ENCODE data around the gene EMILIN2.

DNA sequence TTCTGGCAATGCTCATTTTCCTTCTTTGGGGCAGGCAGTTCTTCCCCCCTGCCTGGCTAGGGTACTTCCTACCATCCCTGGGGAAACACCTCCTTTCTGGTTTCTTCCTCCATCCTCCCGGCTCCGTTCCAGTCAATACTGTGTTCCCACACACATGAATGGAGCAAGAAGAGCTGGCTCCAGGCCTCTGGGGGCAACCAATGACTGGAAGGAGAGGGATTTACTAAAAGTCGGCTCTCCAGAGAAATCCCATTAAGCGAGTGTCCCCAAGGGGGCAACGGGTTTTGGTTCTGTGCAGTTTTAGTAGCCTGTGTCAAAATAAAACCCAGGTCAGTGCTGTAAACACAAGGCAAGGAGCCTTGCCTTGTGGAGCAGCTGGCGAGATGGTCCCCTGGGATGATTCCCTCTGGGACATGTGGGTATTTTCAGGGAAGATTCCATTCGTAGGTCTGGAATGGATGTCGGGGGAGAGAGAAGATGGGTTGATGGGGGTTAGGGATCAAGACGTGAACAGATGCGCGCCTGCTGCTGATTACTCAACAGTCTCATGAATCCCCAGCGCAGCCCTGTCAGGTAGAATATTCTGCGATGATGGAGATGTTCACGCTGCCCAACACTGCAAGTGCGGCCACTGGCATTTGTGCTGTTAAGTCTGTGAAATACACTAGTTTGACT lies 32.0 kb downstream of the EMILIN2 start:
- TF ChIP-seq, protein P1, sequence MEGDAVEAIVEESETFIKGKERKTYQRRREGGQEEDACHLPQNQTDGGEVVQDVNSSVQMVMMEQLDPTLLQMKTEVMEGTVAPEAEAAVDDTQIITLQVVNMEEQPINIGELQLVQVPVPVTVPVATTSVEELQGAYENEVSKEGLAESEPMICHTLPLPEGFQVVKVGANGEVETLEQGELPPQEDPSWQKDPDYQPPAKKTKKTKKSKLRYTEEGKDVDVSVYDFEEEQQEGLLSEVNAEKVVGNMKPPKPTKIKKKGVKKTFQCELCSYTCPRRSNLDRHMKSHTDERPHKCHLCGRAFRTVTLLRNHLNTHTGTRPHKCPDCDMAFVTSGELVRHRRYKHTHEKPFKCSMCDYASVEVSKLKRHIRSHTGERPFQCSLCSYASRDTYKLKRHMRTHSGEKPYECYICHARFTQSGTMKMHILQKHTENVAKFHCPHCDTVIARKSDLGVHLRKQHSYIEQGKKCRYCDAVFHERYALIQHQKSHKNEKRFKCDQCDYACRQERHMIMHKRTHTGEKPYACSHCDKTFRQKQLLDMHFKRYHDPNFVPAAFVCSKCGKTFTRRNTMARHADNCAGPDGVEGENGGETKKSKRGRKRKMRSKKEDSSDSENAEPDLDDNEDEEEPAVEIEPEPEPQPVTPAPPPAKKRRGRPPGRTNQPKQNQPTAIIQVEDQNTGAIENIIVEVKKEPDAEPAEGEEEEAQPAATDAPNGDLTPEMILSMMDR (IDR thresholded peaks at IDR 0.05; ENCODE audit: insufficient read depth, low read depth, low read length): no peak
- no peak for TF ChIP-seq EZH2 (IDR thresholded peaks at IDR 0.05; ENCODE audit: insufficient read depth, low read length)

Data from astrocyte (in vitro differentiated cells and primary cell).